T-helper 17 cell (primary cell): ENCODE results near the gene EPDR1. TPM values are rescaled to one million over a fixed set of nuclear protein-coding genes. Genes with fewer than 3 reads are reported as not detected.

ENCODE experiments used
- ATAC-seq: fragments of 150-1000 bp; cut with Tn5 transposase; 2 replicates; pipeline ENCODE4 v1.10.0; 2021; ENCODE audit warnings: mild to moderate bottlenecking, moderate library complexity
- DNase-seq, 3 donors: peaks; one replicate each; pipeline versions ENCODE4 v3.0.0 to v3.0.0-alpha.2; 2020 to 2021
- H3K9me3 ChIP-seq: one replicate; pipeline ENCODE4 v1.7.0; 2013; ENCODE audit warnings: low read length, mild to moderate bottlenecking; ENCODE audit not compliant: control insufficient read depth, poor library complexity, severe bottlenecking
- H3K27ac Mint-ChIP-seq: one replicate; pipeline ENCODE4 v1.8.0; 2022; ENCODE audit warnings: mild to moderate bottlenecking, moderate library complexity, mixed read lengths
- H3K27me3 Mint-ChIP-seq: one replicate; pipeline ENCODE4 v1.8.0; 2022; ENCODE audit warnings: mixed read lengths
- H3K36me3 Mint-ChIP-seq: one replicate; pipeline ENCODE4 v1.8.0; 2022; ENCODE audit warnings: low read depth, mixed read lengths
- H3K4me1 Mint-ChIP-seq: one replicate; pipeline ENCODE4 v1.8.0; 2022; ENCODE audit warnings: mild to moderate bottlenecking, mixed read lengths
- H3K4me3 Mint-ChIP-seq: one replicate; pipeline ENCODE4 v1.8.0; 2022; ENCODE audit warnings: mild to moderate bottlenecking, moderate library complexity, mixed read lengths
- total RNA-seq, 4 donors: library from RNA in 2 of 4; stranded (reverse) in 2 of 4; gene quantifications; one replicate each; pipeline ENCODE4 v1.2.3 and lab custom pipeline; 2022 to 2026

Gene EPDR1
- total RNA-seq (under 1 TPM in 1 of 2 donors, not detected in 1; 0.29 TPM), total RNA-seq (lab: John Stamatoyannopoulos, UW) (0.30 to 0.35 reads per million in 2 donors)

DNA sequence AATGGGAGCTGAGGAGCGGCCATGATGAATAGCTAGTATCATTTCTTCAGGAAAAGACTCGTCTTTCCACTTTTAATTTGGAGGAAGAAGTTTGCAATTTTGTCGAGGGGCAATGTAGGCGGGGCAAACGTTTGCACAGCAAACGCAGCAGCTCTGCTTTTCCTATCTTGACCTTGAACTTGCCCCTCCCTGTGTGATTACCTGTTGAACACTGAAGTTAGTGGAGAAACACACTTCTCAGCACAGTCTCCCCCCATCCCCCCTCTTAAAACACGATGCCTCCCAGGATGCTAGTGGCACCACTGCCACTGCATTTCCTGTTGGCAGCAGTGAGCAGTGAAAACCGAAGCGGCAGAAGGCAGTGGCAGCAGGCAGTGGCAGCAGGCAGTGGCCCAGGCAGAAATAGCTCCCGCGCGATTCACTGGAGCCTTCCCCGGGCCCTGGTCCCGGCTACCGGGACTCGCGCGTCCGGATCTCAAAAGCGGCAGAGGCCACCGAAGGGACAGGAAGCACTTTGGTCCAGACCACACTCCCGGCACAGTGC lies at the start of gene EPDR1:
EPDR1 (plus strand) TSS at position 336 of the 544 bp plus-strand sequence. CDS start 300 bp downstream, outside the sequence.
- Mint-ChIP-seq H3K4me1 (peaks cover 11% of the 10 kb centered on the region), H3K4me3 (peak within 1 kb of the TSS; percentile 73), H3K36me3 (peaks cover 6% of the 10 kb centered on the region), H3K27me3 (peaks cover 52% of the 10 kb centered on the region), H3K27ac (no peak within 1 kb of the TSS)
- DNase-seq (no peak), ATAC-seq (peak; percentile 51)
- H3K9me3 ChIP-seq: no peaks in the 10 kb centered on the region

DNA sequence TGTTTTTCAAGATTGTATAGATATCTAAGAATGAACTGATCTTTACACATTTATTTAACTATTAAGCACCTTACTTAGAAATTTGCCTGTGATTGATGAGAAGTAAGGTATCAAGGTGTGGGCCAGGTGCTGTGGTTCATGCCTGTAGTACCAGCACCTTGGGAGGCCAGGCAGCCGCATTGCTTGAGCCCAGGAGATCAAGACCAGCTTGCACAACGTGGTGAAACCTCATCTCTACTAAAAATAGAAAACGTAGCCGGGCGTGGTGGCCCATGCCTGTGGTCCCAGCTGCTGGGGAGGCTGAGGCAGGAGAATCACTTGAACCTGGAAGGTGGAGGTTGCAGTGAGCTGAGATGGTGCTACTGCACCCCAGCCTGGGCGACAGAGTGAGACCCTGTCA lies 38.4 kb upstream of the EPDR1 start:
- Mint-ChIP-seq H3K27me3 (peaks cover 12% of the 10 kb centered on the region), H3K36me3 (no peaks in the 10 kb centered on the region), H3K4me1 (no peaks in the 10 kb centered on the region), H3K27ac (no peak overlapping the region), H3K4me3 (no peak overlapping the region)
- DNase-seq: no peak
- no peak for ATAC-seq
- no peaks in the 10 kb centered on the region for H3K9me3 ChIP-seq

DNA sequence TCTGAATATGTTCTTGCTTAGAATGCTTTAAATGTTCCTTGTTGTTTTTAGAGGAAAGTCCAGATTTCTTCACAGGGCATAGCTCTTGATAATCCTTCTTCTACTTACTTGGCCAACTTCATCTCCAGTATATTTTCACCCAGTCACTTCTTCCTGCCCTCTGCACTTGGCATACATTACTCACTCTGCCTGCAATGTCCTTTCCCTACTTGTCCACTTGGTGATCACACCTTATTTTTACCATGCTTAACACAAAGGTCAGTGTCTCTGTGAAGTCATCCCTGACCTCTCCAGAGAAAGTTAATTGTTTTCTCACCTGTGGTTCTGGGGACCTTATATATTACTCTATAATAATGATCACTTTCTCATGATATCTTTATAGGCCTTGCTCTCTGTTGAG lies 27.1 kb upstream of the EPDR1 start:
- peaks cover 2% of the 10 kb centered on the region for H3K36me3 Mint-ChIP-seq

DNA sequence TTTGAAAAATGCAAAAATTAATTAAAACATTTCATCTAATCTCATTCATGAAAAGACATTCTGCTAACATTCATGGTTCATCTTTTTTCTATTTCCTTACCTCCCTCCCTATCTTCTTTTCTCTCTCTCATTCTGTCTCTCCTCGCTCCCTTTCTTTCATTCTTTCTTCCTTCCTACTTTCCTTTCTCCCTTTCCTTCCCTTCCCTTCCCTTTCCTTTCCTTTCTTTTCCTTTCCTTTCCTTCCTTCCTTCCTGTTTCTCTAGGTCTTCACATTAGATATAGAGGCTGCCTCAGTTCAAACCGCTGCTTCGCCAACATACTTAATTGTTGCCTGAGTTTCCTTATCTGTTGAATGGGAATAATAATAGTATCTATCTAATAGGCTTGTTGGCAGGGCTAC lies 25.8 kb upstream of the EPDR1 start:
- Mint-ChIP-seq H3K4me1 (no peaks in the 10 kb centered on the region), H3K36me3 (peaks cover 2% of the 10 kb centered on the region), H3K4me3 (no peak overlapping the region), H3K27ac (no peak overlapping the region), H3K27me3 (peaks cover 8% of the 10 kb centered on the region)
- ATAC-seq (no peak), DNase-seq (no peak)
- H3K9me3 ChIP-seq: no peaks in the 10 kb centered on the region

More for the DNA sequence above, 27.1 kb upstream of the EPDR1 start:
- no peaks in the 10 kb centered on the region for H3K9me3 ChIP-seq
- H3K27ac Mint-ChIP-seq: no peak overlapping the region
- no peaks in the 10 kb centered on the region for H3K4me1 Mint-ChIP-seq
- ATAC-seq: no peak
- DNase-seq: no peak
- no peak overlapping the region for H3K4me3 Mint-ChIP-seq
- H3K27me3 Mint-ChIP-seq: peaks cover 7% of the 10 kb centered on the region

DNA sequence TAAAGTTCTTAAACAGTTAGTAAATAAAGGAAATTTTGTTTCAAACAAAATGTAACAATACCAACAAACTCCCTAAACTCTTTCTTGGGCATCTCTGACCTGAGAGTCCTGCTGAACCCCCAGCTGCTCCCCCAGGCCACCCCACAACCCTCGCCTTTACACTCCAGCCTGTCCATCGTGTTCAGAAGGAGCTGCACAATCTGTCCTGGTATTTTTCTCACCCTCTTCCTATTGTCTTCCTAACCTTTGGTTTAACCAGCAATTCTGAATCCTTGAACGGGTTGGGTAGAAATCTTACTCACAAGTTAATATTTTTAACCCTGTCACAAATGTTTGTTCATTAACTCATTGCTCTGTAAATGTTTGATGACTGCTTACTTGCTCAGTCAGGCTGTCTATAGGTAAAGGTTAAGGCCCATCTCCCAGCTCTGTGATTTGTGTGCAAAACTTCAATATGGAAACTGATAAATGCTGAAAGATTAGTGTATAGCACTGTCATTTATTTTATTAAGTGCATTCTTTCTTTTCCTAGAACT lies 20.7 kb upstream of the EPDR1 start:
- DNase-seq (no peak), ATAC-seq (no peak)
- H3K9me3 ChIP-seq: no peaks in the 10 kb centered on the region
- peaks cover 39% of the 10 kb centered on the region for H3K27me3 Mint-ChIP-seq
- H3K4me3 Mint-ChIP-seq: no peak overlapping the region
- no peak overlapping the region for H3K27ac Mint-ChIP-seq
- H3K36me3 Mint-ChIP-seq: peaks cover 2% of the 10 kb centered on the region
- peaks cover 4% of the 10 kb centered on the region for H3K4me1 Mint-ChIP-seq

DNA sequence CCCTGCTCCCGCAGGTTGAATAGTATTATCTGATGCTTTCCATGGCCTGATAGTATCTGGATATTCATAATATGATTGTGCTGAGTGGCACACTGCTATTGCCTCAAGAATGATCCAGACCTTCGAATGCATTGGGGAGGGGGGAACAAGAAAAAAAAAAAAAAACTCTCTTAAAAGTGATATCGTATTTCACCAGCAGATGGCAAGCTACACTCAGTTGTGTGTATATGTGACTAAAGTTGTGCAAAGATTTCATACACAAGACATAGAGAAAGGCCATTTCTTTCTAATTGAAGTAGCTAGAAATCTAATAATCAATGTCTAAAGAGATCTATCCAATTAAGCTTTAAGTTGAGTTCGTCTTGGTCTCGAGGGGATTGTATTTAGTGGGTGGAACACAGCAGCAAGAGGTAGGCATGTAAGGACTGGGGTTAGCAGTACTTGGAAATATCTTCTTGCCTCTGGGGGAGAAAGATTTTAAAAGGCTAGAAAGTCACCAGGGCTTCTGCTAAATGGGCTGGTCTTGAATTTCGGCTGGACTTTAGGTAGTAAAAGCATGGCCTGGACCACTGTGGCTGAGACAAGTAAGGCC lies 19.1 kb upstream of the EPDR1 start:
- Mint-ChIP-seq H3K4me1 (peaks cover 4% of the 10 kb centered on the region), H3K27me3 (peaks cover 50% of the 10 kb centered on the region), H3K4me3 (no peak overlapping the region), H3K36me3 (peaks cover 2% of the 10 kb centered on the region), H3K27ac (no peak overlapping the region)
- no peak for ATAC-seq
- DNase-seq: no peak
- H3K9me3 ChIP-seq: no peaks in the 10 kb centered on the region

DNA sequence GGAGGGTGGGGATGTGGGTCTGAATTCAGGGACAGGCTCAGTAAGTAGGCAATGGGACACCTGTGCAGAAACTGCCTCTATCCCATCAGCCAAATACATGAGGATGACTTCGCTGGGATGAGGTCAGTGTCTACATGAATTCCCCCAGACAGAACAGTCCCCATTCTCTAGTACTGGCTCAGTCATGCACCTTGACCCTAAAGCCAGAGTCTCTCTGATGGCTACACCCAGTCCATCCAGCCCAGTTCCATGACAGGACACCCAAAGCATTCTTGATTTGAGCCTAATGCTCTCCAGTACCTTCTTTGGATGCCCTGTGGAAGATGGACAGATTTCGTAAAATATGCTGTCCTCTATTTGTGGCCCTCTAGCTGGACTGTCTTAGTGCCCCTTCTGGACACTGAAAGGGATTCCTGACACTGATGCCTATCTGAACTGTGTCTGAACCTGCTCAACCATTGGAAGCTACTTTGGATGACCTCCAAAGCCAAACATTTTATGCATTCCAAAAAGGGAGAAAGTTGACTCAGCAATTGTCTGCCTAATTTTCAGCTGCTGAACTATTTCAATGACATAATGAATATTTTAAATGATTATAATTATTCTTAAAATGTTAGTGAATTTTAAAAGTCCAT lies 18.4 kb upstream of the EPDR1 start:
- peaks cover 2% of the 10 kb centered on the region for H3K36me3 Mint-ChIP-seq
- no peak overlapping the region for H3K27ac Mint-ChIP-seq
- H3K4me1 Mint-ChIP-seq: peaks cover 4% of the 10 kb centered on the region
- peaks cover 50% of the 10 kb centered on the region for H3K27me3 Mint-ChIP-seq
- ATAC-seq: no peak
- no peaks in the 10 kb centered on the region for H3K9me3 ChIP-seq
- no peak for DNase-seq
- no peak overlapping the region for H3K4me3 Mint-ChIP-seq

DNA sequence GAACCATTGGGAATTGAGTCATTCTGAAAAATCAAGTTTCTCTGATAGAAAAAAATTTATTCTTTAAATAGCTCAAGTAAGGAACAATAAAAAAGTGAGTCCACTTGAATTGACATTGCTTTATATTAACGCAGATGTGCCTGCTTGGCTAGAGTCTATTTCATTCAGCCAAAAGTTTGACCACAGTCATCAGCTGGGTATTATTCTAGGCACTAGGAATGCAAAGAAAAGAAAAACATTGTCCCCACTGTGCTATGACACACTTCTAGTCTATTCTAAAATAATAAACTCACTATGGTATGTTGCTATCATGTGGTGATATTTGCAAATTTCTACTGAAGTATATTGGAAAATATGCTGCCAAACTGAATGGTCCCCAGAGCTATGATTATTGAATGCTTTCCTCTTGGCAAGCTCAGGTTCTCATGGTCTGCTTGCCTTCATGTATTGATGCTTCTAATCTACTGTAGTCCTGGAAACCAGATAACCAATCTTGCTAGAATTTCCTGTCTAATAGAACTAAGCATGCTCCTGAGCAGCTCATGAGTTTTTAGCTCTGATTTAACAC lies 12.1 kb upstream of the EPDR1 start:
- Mint-ChIP-seq H3K36me3 (no peaks in the 10 kb centered on the region), H3K27ac (no peak overlapping the region), H3K4me1 (no peaks in the 10 kb centered on the region), H3K27me3 (peaks cover 48% of the 10 kb centered on the region), H3K4me3 (no peak overlapping the region)
- DNase-seq (no peak), ATAC-seq (no peak)
- H3K9me3 ChIP-seq: no peaks in the 10 kb centered on the region

DNA sequence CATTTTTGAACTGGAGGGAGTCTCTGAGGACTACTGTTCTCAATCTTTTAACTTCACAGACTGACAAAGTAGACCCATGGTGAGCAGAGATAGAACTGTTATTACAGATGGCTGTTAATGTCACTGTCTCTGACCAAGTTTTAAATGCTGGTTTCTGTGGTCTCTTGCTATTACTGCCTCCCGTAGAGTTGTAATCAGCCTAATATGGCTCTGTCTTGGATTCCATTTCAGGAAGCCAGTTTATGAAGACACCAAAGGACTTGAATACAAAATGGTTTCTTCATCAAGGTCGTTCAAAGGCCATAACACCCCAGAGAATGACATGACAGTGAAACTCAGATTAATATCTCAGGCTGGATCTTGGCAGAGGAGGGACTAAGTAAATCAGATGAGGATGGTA lies 7.7 kb upstream of the EPDR1 start:
- H3K9me3 ChIP-seq: no peaks in the 10 kb centered on the region
- Mint-ChIP-seq H3K36me3 (no peaks in the 10 kb centered on the region), H3K27ac (no peak overlapping the region), H3K4me1 (peaks cover 6% of the 10 kb centered on the region), H3K27me3 (peaks cover 53% of the 10 kb centered on the region), H3K4me3 (no peak overlapping the region)
- no peak for DNase-seq
- ATAC-seq: no peak

DNA sequence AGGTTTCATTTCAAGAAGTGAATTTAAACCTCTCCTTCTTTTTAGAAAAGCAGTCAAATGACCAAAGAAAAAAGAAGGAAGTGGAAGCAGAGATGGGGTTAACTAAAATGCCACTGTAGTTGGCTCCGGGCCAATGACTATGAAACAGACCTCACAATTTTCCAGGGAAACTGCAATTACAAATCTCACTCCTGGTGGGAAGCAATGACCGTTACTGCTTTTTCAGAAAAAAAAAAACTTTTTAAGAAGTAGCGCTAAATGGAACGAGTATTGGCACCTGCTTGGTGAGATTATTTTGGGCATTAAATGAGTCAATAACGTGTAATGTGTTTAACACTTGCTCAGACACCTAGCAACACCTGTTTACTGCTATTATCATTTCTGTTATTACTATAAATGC lies 5.0 kb upstream of the EPDR1 start:
- ATAC-seq: no peak

DNA sequence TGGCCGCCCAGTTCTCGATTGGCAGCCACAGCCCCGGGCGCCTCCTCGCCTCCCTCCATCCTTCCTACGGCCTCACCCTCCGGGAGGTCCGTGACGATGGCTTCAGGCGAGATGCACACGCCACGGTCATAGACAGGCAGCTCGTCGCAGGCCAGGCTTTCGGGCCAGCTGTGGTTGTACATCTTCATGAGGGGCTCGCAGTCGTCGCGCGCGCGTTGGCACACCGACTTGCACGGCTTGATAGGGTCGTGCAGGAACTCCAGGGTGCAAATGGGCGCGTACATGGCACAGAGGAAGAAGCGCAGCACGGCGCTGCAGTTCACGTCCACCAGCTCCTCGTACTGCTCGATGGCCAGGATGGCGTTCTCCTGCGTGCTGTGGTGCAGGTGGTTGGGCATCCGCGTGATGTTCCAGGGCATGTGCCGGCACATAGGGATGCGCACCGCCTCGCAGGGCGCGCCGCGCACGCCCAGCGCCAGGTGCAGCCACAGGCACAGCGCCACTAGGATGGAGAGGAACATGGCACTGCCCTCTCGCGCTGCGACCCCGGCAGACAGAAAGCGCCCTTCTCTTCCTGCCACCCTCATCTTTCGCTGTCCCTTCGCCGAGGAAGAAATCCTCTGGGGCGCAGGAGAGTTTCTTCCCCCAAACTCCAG lies 4.3 kb upstream of the EPDR1 start:
- Mint-ChIP-seq H3K27me3 (peaks cover 74% of the 10 kb centered on the region), H3K4me3 (peak overlapping the region; percentile 60), H3K36me3 (peaks cover 6% of the 10 kb centered on the region), H3K4me1 (peaks cover 11% of the 10 kb centered on the region), H3K27ac (no peak overlapping the region)
- no peak for DNase-seq
- H3K9me3 ChIP-seq: no peaks in the 10 kb centered on the region
- no peak for ATAC-seq

More for the DNA sequence above, 5.0 kb upstream of the EPDR1 start:
- peaks cover 75% of the 10 kb centered on the region for H3K27me3 Mint-ChIP-seq
- no peak overlapping the region for H3K27ac Mint-ChIP-seq
- no peak for DNase-seq
- peaks cover 10% of the 10 kb centered on the region for H3K4me1 Mint-ChIP-seq
- H3K9me3 ChIP-seq: no peaks in the 10 kb centered on the region
- peaks cover 6% of the 10 kb centered on the region for H3K36me3 Mint-ChIP-seq
- H3K4me3 Mint-ChIP-seq: no peak overlapping the region

DNA sequence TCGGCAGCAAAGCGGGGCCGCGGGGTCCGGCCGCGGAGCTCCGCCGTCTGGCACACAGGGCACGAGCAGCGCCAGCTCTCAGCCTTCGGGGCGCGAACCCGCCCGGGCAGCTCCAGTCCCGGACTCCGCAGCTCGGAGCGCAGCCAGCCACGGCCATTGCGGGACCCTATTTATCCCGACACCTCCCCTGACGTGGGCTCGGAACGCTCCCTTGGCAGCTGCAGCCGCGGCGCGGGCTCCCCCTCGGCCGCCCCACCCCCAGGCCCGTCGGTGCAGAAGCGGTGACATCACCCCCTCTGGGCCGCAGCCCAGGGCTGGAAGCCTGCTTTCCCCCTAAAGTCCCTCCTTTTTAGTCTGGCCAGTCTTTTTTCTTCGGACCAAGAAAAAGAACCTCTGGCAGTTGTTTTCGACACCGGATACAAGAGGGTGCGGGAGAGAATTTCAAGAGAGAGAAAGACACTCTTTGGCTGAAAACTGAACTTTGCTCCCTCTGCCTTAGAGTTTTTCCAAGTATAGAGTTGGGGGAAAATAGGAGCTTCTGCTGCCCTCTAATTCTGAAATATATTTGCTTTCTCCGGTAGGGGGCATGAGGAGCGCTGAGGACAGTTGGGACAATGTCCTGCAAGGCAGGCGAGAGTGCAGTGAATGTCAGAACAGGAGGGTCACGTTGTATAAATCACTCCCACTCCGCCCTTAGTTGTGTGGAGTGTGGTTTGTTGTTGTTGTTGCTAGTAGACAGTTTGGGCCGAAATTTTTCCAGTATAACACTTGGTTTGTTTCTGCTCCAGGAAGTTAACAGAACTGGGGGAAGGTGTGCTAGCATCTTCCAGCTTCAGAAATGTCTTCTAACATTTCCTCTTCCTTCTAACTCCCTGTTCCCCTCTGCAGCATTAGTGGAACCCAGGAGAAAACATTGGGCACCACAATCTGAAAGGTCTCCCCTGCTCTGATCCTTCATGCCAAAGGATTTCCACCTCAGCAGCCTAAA lies 3.5 kb upstream of the EPDR1 start, which contains the start of gene SFRP4:
SFRP4 (minus strand) TSS at position 145 of the 988 bp plus-strand sequence. CDS start 280 bp downstream, outside the sequence.
- H3K27me3 Mint-ChIP-seq: peaks cover 73% of the 10 kb centered on the region
- H3K27ac Mint-ChIP-seq: no peak within 1 kb of the TSS
- peaks cover 6% of the 10 kb centered on the region for H3K36me3 Mint-ChIP-seq
- ATAC-seq (no peak), DNase-seq (no peak)
- H3K4me3 Mint-ChIP-seq: peak within 1 kb of the TSS; percentile 60
- H3K9me3 ChIP-seq: no peaks in the 10 kb centered on the region
- H3K4me1 Mint-ChIP-seq: peaks cover 11% of the 10 kb centered on the region
